HG02610 (cell line): ENCODE data around the gene CHAMP1.

ENCODE experiments used
- ATAC-seq: cut with Tn5 transposase; IDR thresholded peaks from one replicate; pipeline ENCODE4 v1.9.1; 2021; ENCODE audit warnings: mild to moderate bottlenecking, moderate library complexity; ENCODE audit not compliant: unreplicated experiment

Gene CHAMP1

GRCh38 chr13:114314074-114314912, at the start of gene CHAMP1:
Gene CHAMP1, plus strand, starts transcription at chr13:114314503. Its CDS starts 9,340 bp downstream, at chr13:114323843.
- ATAC-seq: peak; percentile 80

GRCh38 chr13:114264886-114265611, 49.3 kb upstream of the CHAMP1 start:
- ATAC-seq: no peak

GRCh38 chr13:114266241-114266640, 48.1 kb upstream of the CHAMP1 start:
- no peak for ATAC-seq

- ATAC-seq: no peak
These were observed 45.7 kb upstream of the CHAMP1 start for GRCh38 chr13:114268344-114269280.

GRCh38 chr13:114269281-114269770, 45.0 kb upstream of the CHAMP1 start:
- no peak for ATAC-seq

GRCh38 chr13:114272977-114273376, 41.3 kb upstream of the CHAMP1 start:
- no peak for ATAC-seq

GRCh38 chr13:114275304-114275703, 39.0 kb upstream of the CHAMP1 start:
- no peak for ATAC-seq

GRCh38 chr13:114279146-114279545, 35.2 kb upstream of the CHAMP1 start:
- ATAC-seq: no peak

GRCh38 chr13:114279758-114280355, 34.4 kb upstream of the CHAMP1 start:
- ATAC-seq: no peak

- peak; percentile 69 for ATAC-seq
These were observed 32.8 kb upstream of the CHAMP1 start, which contains the start of gene UPF3A for GRCh38 chr13:114281351-114282040. Gene UPF3A, plus strand, starts transcription at chr13:114281601. Its CDS starts 39 bp downstream, at chr13:114281640.

- peak; percentile 52 for ATAC-seq
These were observed 32.1 kb upstream of the CHAMP1 start for GRCh38 chr13:114282041-114282670.

GRCh38 chr13:114283576-114283975, 30.7 kb upstream of the CHAMP1 start:
- no peak for ATAC-seq

GRCh38 chr13:114284680-114285079, 29.6 kb upstream of the CHAMP1 start:
- no peak for ATAC-seq

- ATAC-seq: no peak
These were observed 29.0 kb upstream of the CHAMP1 start for GRCh38 chr13:114285166-114285808.

GRCh38 chr13:114286808-114287207, 27.5 kb upstream of the CHAMP1 start:
- ATAC-seq: no peak

- ATAC-seq: no peak
These were observed 26.1 kb upstream of the CHAMP1 start for GRCh38 chr13:114288157-114288591.

- ATAC-seq: no peak
These were observed 17.9 kb upstream of the CHAMP1 start for GRCh38 chr13:114296448-114296847.

- no peak for ATAC-seq
These were observed 17.4 kb upstream of the CHAMP1 start for GRCh38 chr13:114296902-114297301.

- ATAC-seq: no peak
These were observed 15.4 kb upstream of the CHAMP1 start for GRCh38 chr13:114298866-114299265.
